PC-9 (cell line): ENCODE measurements around the gene APOC4. TPM values are rescaled to one million over a fixed set of nuclear protein-coding genes. Genes with fewer than 3 reads are reported as not detected.

Experiments used
- Bru-seq: library from RNA; stranded (reverse); fragments of 400-500 nt; gene quantifications from one replicate; lab custom pipeline; 2021; lab: Mats Ljungman, UMichigan
- BruChase-seq, 2 experiments: library from RNA; stranded (reverse); fragments of 400-500 nt; gene quantifications; one replicate each; lab custom pipeline; 2021; lab: Mats Ljungman, UMichigan
- BruUV-seq: library from RNA; stranded (reverse); fragments of 400-500 nt; replicated peaks from 2 replicates; lab custom pipeline; 2021; lab: Mats Ljungman, UMichigan
- CTCF ChIA-PET: fragments of 300-600 bp; sonication (Branson Sonifier 250); formaldehyde crosslinking; loops from one replicate; lab custom pipeline; 2022; ENCODE audit warnings: antibody characterized with exemption; lab: Charles Lee
- POLR2A ChIA-PET: fragments of 300-600 bp; sonication (Branson Sonifier 250); formaldehyde crosslinking; loops from one replicate; lab custom pipeline; 2022; ENCODE audit warnings: antibody characterized with exemption; ENCODE audit not compliant: unreplicated experiment; lab: Charles Lee
- DNase-seq, 2 experiments: peaks; one replicate each; pipeline versions ENCODE4 v3.0.0 to v3.0.0-alpha.2; 2015 to 2022; ENCODE audit warnings: mixed read lengths in 1 of 2
- H2AFZ ChIP-seq: fragments of 200-600 bp; sonication (generic); 2 replicates; pipeline ENCODE4 v1.8.1; 2017; ENCODE audit warnings: antibody characterized with exemption
- H3F3A ChIP-seq: fragments of 200-600 bp; sonication (generic); 2 replicates; pipeline ENCODE4 v1.8.1; 2017; ENCODE audit warnings: antibody characterized with exemption, mild to moderate bottlenecking, low read depth; ENCODE audit not compliant: insufficient read depth
- H3K27ac ChIP-seq: fragments of 200-600 bp; sonication (generic); 2 replicates; pipeline ENCODE4 v1.6.1; 2016; ENCODE audit warnings: mixed run types
- H3K27me3 ChIP-seq: fragments of 200-600 bp; sonication (generic); 2 replicates; pipeline ENCODE4 v1.6.1; 2016; ENCODE audit warnings: low read depth, mixed run types; ENCODE audit not compliant: insufficient read depth
- H3K36me3 ChIP-seq: fragments of 200-600 bp; sonication (generic); 2 replicates; pipeline ENCODE4 v1.6.1; 2016; ENCODE audit warnings: low read depth, mixed run types
- H3K4me1 ChIP-seq: fragments of 200-600 bp; sonication (generic); replicated peaks from 2 replicates; pipeline ENCODE4 v1.6.1; 2016; ENCODE audit warnings: mixed run types; ENCODE audit not compliant: insufficient read depth
- H3K4me2 ChIP-seq: fragments of 200-600 bp; sonication (generic); 2 replicates; pipeline ENCODE4 v1.6.1; 2017; ENCODE audit warnings: mixed run types
- H3K4me3 ChIP-seq: fragments of 200-600 bp; sonication (generic); 2 replicates; pipeline ENCODE4 v1.6.1; 2016; ENCODE audit warnings: mixed run types
- H3K79me2 ChIP-seq: fragments of 200-600 bp; sonication (generic); 2 replicates; pipeline ENCODE4 v1.6.1; 2017; ENCODE audit warnings: low read depth, mixed run types
- H3K9me2 ChIP-seq: fragments of 200-600 bp; sonication (generic); 2 replicates; pipeline ENCODE4 v1.8.1; 2017; ENCODE audit warnings: mild to moderate bottlenecking; ENCODE audit not compliant: insufficient read depth
- H3K9me3 ChIP-seq: fragments of 200-600 bp; sonication (generic); 2 replicates; pipeline ENCODE4 v1.8.1; 2016; ENCODE audit warnings: low read depth; ENCODE audit not compliant: insufficient read depth
- H4K20me1 ChIP-seq: fragments of 200-600 bp; sonication (generic); 2 replicates; pipeline ENCODE4 v1.8.1; 2017; ENCODE audit not compliant: insufficient read depth
- CTCF ChIP-seq: fragments of 200-600 bp; sonication (generic); conservative IDR thresholded peaks from 2 replicates; pipeline ENCODE4 v1.6.1; 2017; ENCODE audit warnings: mixed run types, antibody characterized with exemption, mild to moderate bottlenecking, moderate library complexity
- EZH2 ChIP-seq: fragments of 200-600 bp; sonication (generic); IDR thresholded peaks from 2 replicates; pipeline ENCODE4 v1.8.0; 2017; ENCODE audit warnings: antibody characterized with exemption, low read depth
- intact Hi-C: fragments of 100-400 bp; cut with micrococcal nuclease; formaldehyde crosslinking; loops from one replicate; pipeline ENCODE4 v1.10.0; 2022; ENCODE audit not compliant: unreplicated experiment
- long read RNA-seq: library from polyadenylated mRNA; stranded (forward); transcript quantifications from one replicate; pipeline ENCODE4 v2.0.0, GENCODE V29; 2022
- total RNA-seq: library from RNA; stranded (reverse); gene quantifications from 2 replicates; pipeline ENCODE4 v1.2.3, GENCODE V29; 2021

APOC4 gene
- total RNA-seq (not detected in 2 replicates), Bru-seq, nascent RNA (not detected), BruChase-seq, experiment 1, labeled RNA remaining after a 2-hour chase (not detected), BruChase-seq, experiment 2, labeled RNA remaining after a 6-hour chase (not detected)
- long read RNA-seq: 0 reads

- no peak for DNase-seq
- no peaks in the 10 kb centered on the region for H3K9me2 ChIP-seq
- CTCF ChIA-PET: no interaction called here
- no peak within 1 kb of the TSS for H2AFZ ChIP-seq
- H3K27ac ChIP-seq: no peak within 1 kb of the TSS
- no peaks in the 10 kb centered on the region for H4K20me1 ChIP-seq
- no peaks in the 10 kb centered on the region for H3K9me3 ChIP-seq
- POLR2A ChIA-PET: no interaction called here
- no peaks in the 10 kb centered on the region for H3K4me1 ChIP-seq
- intact Hi-C loops: no loop called here
- no peak within 1 kb of the TSS for H3K4me3 ChIP-seq
- H3K4me2 ChIP-seq: no peak within 1 kb of the TSS
- H3F3A ChIP-seq: no peaks in the 10 kb centered on the region
- no peaks in the 10 kb centered on the region for H3K79me2 ChIP-seq
- BruUV-seq: no TSS peak
- TF ChIP-seq CTCF (no peak), EZH2 (no peak)
- no peaks in the 10 kb centered on the region for H3K36me3 ChIP-seq
- H3K27me3 ChIP-seq: no peaks in the 10 kb centered on the region
Observed at GRCh38 chr19:44942067-44942571, at the start of gene APOC4. TSS of gene APOC4 (plus strand) at chr19:44942237. CDS start at chr19:44942278, 41 bp downstream.

DNA sequence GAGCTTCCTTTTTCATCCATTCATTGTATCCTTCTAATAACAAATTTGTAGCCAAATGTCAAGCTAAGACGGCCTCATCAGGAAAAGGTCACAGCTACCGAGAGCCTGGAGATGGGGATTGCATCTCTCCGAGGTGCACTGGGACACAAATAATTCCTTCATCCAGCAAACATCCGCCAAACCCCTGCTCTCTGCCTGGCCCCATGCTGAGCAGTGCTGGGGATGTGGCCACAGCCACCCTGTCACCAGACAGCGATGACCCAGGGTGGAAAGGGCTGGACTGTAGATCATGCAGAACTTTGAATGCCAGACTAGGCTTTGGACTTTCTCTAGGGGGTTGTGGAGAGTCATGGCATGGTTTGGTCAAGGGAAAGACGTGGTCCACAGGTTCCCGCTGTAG lies 49.1 kb upstream of the APOC4 start:
- Histone ChIP-seq H3K4me1 (peaks cover 22% of the 10 kb centered on the region), H3K79me2 (peaks cover 50% of the 10 kb centered on the region), H4K20me1 (peaks cover 25% of the 10 kb centered on the region), H3F3A (peaks cover 37% of the 10 kb centered on the region), H3K36me3 (peaks cover 44% of the 10 kb centered on the region), H3K27ac (no peak overlapping the region), H2AFZ (no peak overlapping the region), H3K4me2 (peak overlapping the region; percentile 100), H3K27me3 (no peaks in the 10 kb centered on the region), H3K9me3 (no peaks in the 10 kb centered on the region), H3K4me3 (peak overlapping the region; percentile 93; the same call in 1 of the 2 replicates), H3K9me2 (no peaks in the 10 kb centered on the region)
- intact Hi-C loops: no loop called here
- CTCF ChIA-PET: no interaction called here
- POLR2A ChIA-PET: no interaction called here
- TF ChIP-seq CTCF (no peak), EZH2 (no peak)
- no peak for DNase-seq
- BruUV-seq: no TSS peak

DNA sequence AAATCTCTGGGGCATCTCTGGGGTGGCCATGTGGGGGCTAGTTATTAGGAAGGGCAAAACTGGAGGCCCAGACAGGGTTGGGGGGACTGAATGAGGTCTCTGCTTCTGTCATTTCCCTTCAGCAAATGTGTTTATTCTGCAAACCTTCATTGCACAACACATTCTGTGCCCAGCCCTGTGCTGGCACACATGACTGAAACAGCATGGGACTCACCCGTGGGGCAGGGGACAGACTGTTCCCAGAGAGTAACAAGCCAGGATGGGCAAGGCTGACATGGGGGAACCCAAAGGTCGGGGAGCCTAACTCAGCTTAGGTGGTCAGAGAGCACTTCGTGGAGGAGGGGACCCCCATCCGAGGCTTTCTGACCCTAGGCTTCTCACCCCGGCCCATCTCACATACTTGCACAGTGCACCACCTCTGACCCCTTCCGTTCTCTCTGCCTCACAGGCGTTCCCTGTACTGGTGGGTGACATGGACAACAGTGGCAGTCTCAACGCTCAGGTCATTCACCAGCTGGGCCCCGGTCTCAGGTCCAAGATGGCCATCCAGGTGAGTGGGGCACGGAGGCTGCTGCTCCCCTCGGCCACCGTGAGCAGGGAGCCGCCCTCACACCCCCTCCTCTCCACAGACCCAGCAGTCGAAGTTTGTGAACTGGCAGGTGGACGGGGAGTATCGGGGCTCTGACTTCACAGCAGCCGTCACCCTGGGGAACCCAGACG lies 48.5 kb upstream of the APOC4 start:
- H3K4me2 ChIP-seq: 0 out of 2 replicates have a peak overlapping the region, but pooled peaks have one; percentile 100
- H3K4me3 ChIP-seq: no peak overlapping the region
- peaks cover 50% of the 10 kb centered on the region for H3K79me2 ChIP-seq
- H3K36me3 ChIP-seq: peaks cover 45% of the 10 kb centered on the region
- H3F3A ChIP-seq: peaks cover 43% of the 10 kb centered on the region
- no peak overlapping the region for H2AFZ ChIP-seq
- no peaks in the 10 kb centered on the region for H3K9me2 ChIP-seq
- H3K4me1 ChIP-seq: peaks cover 22% of the 10 kb centered on the region
- H3K27ac ChIP-seq: no peak overlapping the region
- CTCF ChIA-PET: no interaction called here
- no peak for DNase-seq
- POLR2A ChIA-PET: no interaction called here
- TF ChIP-seq CTCF (no peak), EZH2 (no peak)
- no TSS peak for BruUV-seq
- H4K20me1 ChIP-seq: peaks cover 31% of the 10 kb centered on the region
- no peaks in the 10 kb centered on the region for H3K27me3 ChIP-seq
- no peaks in the 10 kb centered on the region for H3K9me3 ChIP-seq
- intact Hi-C loops: no loop called here
